ENCODE measurements around the gene GABPB2.
A peak's percentile ranks its signal among the peaks of the same experiment; 100 is the strongest.

Gene GABPB2

DNA sequence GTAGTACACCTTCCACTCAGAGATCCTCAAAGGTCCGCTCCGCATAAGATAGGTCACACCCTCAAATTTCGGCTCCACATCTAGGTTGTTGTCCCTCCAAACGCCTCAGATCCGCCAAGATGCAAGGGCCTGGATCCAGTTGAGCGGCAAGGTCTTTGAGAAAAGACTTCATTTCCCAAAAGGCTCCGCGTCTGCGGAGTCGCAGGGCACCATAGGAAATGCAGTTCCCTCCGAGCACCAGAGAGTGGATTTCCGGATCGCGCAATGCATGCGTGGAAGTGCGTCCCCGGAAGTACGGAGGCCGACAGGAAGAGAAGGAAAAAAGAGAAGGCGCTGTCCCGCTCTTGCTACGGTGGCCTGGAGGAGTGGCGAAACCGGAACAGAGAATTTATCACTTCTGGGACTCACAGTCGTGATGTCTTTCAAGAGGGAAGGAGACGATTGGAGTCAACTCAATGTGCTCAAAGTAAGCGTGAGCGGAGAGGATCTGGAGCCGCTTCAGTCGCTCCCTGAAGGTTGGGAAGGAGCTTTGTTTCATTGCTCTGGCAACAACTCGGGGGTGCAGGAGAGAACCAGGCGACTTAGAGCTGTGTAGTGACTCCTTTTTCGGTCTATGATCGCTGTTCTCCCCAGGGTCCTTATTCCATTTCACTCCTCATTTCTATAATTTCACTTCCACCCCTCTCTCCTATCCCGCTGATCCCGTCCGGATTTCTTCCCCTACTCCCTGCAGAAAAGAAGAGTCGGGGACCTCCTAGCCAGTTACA, 95.4 kb downstream of the GABPB2 start, which contains the start of the genes LYSMD1 and SCNM1 (continued):
- TF ChIP-seq, protein P1, sequence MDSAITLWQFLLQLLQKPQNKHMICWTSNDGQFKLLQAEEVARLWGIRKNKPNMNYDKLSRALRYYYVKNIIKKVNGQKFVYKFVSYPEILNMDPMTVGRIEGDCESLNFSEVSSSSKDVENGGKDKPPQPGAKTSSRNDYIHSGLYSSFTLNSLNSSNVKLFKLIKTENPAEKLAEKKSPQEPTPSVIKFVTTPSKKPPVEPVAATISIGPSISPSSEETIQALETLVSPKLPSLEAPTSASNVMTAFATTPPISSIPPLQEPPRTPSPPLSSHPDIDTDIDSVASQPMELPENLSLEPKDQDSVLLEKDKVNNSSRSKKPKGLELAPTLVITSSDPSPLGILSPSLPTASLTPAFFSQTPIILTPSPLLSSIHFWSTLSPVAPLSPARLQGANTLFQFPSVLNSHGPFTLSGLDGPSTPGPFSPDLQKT (IDR thresholded peaks at IDR 0.05; ENCODE audit: borderline replicate concordance, low read depth, low read length) = peak; percentile 97
- TF ChIP-seq GLI2 (tag by site-specific recombination; IDR thresholded peaks at IDR 0.05; ENCODE audit: borderline replicate concordance, low read depth) = no peak
- peak; percentile 97 for TF ChIP-seq ZBTB17 (tag by site-specific recombination; IDR thresholded peaks at IDR 0.05)
- TF ChIP-seq GLIS1 (tag by site-specific recombination; IDR thresholded peaks at IDR 0.05) = no peak
- TF ChIP-seq ZNF473 (tag by site-specific recombination; IDR thresholded peaks at IDR 0.05) = no peak
- TF ChIP-seq GLI4 (tag by site-specific recombination; IDR thresholded peaks at IDR 0.05) = no peak
- TF ChIP-seq SP3 (tag by site-specific recombination; IDR thresholded peaks at IDR 0.05) = peak; percentile 83
- no peak for TF ChIP-seq ZNF239 (tag by site-specific recombination; IDR thresholded peaks at IDR 0.05)
- TF ChIP-seq ZNF558 (tag by site-specific recombination; IDR thresholded peaks at IDR 0.05) = peak; percentile 27; the same call in 1 of the 2 replicates
- TF ChIP-seq ZNF146 (tag by site-specific recombination; IDR thresholded peaks at IDR 0.05) = 0 out of 2 replicates have a peak, but pooled peaks have one; percentile 2
- 0 out of 2 replicates have a peak, but pooled peaks have one; percentile 4 for TF ChIP-seq ZSCAN30 (tag by site-specific recombination; IDR thresholded peaks at IDR 0.05)
- TF ChIP-seq ZNF600 (tag by site-specific recombination; IDR thresholded peaks at IDR 0.05) = peak; percentile 66; the same call in 1 of the 2 replicates
- no peak for TF ChIP-seq ZNF701 (tag by site-specific recombination; IDR thresholded peaks at IDR 0.05)
- peak; percentile 96 for TF ChIP-seq ZNF366 (tag by site-specific recombination; conservative IDR thresholded peaks at IDR 0.05)
- TF ChIP-seq ZNF2 (tag by site-specific recombination; IDR thresholded peaks at IDR 0.05) = peak; percentile 72
- TF ChIP-seq ZNF514 (tag by site-specific recombination; IDR thresholded peaks at IDR 0.05) = no peak
- no peak for TF ChIP-seq ZNF658 (tag by site-specific recombination; IDR thresholded peaks at IDR 0.05)
- 0 out of 2 replicates have a peak, but pooled peaks have one; percentile 7 for TF ChIP-seq ZNF623 (tag by site-specific recombination; IDR thresholded peaks at IDR 0.05)
- TF ChIP-seq, protein P2, sequence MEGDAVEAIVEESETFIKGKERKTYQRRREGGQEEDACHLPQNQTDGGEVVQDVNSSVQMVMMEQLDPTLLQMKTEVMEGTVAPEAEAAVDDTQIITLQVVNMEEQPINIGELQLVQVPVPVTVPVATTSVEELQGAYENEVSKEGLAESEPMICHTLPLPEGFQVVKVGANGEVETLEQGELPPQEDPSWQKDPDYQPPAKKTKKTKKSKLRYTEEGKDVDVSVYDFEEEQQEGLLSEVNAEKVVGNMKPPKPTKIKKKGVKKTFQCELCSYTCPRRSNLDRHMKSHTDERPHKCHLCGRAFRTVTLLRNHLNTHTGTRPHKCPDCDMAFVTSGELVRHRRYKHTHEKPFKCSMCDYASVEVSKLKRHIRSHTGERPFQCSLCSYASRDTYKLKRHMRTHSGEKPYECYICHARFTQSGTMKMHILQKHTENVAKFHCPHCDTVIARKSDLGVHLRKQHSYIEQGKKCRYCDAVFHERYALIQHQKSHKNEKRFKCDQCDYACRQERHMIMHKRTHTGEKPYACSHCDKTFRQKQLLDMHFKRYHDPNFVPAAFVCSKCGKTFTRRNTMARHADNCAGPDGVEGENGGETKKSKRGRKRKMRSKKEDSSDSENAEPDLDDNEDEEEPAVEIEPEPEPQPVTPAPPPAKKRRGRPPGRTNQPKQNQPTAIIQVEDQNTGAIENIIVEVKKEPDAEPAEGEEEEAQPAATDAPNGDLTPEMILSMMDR (tag by site-specific recombination; IDR thresholded peaks at IDR 0.05) = no peak; the same call in 1 of the 2 replicates
- peak; percentile 86 for TF ChIP-seq ZXDB (tag by site-specific recombination; IDR thresholded peaks at IDR 0.05)
- TF ChIP-seq, protein P3, sequence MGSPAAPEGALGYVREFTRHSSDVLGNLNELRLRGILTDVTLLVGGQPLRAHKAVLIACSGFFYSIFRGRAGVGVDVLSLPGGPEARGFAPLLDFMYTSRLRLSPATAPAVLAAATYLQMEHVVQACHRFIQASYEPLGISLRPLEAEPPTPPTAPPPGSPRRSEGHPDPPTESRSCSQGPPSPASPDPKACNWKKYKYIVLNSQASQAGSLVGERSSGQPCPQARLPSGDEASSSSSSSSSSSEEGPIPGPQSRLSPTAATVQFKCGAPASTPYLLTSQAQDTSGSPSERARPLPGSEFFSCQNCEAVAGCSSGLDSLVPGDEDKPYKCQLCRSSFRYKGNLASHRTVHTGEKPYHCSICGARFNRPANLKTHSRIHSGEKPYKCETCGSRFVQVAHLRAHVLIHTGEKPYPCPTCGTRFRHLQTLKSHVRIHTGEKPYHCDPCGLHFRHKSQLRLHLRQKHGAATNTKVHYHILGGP (tag by site-specific recombination; IDR thresholded peaks at IDR 0.05) = no peak
- TF ChIP-seq, protein P4, sequence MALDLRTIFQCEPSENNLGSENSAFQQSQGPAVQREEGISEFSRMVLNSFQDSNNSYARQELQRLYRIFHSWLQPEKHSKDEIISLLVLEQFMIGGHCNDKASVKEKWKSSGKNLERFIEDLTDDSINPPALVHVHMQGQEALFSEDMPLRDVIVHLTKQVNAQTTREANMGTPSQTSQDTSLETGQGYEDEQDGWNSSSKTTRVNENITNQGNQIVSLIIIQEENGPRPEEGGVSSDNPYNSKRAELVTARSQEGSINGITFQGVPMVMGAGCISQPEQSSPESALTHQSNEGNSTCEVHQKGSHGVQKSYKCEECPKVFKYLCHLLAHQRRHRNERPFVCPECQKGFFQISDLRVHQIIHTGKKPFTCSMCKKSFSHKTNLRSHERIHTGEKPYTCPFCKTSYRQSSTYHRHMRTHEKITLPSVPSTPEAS (tag by site-specific recombination; IDR thresholded peaks at IDR 0.05) = no peak
- TF ChIP-seq ZNF211 (tag by site-specific recombination; IDR thresholded peaks at IDR 0.05; ENCODE audit: low read depth) = no peak
- peak; percentile 93 for TF ChIP-seq KLF10 (tag by site-specific recombination; IDR thresholded peaks at IDR 0.05)
- TF ChIP-seq SP2 (tag by site-specific recombination; IDR thresholded peaks at IDR 0.05) = peak; percentile 91
- TF ChIP-seq, protein P5, sequence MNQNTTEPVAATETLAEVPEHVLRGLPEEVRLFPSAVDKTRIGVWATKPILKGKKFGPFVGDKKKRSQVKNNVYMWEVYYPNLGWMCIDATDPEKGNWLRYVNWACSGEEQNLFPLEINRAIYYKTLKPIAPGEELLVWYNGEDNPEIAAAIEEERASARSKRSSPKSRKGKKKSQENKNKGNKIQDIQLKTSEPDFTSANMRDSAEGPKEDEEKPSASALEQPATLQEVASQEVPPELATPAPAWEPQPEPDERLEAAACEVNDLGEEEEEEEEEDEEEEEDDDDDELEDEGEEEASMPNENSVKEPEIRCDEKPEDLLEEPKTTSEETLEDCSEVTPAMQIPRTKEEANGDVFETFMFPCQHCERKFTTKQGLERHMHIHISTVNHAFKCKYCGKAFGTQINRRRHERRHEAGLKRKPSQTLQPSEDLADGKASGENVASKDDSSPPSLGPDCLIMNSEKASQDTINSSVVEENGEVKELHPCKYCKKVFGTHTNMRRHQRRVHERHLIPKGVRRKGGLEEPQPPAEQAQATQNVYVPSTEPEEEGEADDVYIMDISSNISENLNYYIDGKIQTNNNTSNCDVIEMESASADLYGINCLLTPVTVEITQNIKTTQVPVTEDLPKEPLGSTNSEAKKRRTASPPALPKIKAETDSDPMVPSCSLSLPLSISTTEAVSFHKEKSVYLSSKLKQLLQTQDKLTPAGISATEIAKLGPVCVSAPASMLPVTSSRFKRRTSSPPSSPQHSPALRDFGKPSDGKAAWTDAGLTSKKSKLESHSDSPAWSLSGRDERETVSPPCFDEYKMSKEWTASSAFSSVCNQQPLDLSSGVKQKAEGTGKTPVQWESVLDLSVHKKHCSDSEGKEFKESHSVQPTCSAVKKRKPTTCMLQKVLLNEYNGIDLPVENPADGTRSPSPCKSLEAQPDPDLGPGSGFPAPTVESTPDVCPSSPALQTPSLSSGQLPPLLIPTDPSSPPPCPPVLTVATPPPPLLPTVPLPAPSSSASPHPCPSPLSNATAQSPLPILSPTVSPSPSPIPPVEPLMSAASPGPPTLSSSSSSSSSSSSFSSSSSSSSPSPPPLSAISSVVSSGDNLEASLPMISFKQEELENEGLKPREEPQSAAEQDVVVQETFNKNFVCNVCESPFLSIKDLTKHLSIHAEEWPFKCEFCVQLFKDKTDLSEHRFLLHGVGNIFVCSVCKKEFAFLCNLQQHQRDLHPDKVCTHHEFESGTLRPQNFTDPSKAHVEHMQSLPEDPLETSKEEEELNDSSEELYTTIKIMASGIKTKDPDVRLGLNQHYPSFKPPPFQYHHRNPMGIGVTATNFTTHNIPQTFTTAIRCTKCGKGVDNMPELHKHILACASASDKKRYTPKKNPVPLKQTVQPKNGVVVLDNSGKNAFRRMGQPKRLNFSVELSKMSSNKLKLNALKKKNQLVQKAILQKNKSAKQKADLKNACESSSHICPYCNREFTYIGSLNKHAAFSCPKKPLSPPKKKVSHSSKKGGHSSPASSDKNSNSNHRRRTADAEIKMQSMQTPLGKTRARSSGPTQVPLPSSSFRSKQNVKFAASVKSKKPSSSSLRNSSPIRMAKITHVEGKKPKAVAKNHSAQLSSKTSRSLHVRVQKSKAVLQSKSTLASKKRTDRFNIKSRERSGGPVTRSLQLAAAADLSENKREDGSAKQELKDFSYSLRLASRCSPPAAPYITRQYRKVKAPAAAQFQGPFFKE (tag by site-specific recombination; IDR thresholded peaks at IDR 0.05; ENCODE audit: borderline replicate concordance) = no peak
- TF ChIP-seq ZNF785 (tag by site-specific recombination; IDR thresholded peaks at IDR 0.05) = no peak
- no peak; the same call in 1 of the 2 replicates for TF ChIP-seq SCRT2 (tag by site-specific recombination; IDR thresholded peaks at IDR 0.05)

Measured in HEK293 (cell line).